Heart left ventricle (tissue), 13 donors: ENCODE results near the gene GLDC.

ENCODE experiments used
- POLR2A ChIP-seq, 2 donors: fragments of 450-650 bp; IDR thresholded peaks; one replicate each; pipeline ENCODE4 v1.6.1; 2017; ENCODE audit warnings: antibody characterized with exemption in 2 of 2, mild to moderate bottlenecking in 2 of 2, moderate library complexity in 2 of 2
- TF ChIP-seq, protein P1 (sequence below), 12 donors: fragments of 200-600 bp; sonication (generic) in 4 of 12; IDR thresholded peaks; one replicate each; pipeline versions ENCODE4 v1.5.0 to v1.8.0; 2018 to 2022; ENCODE audit warnings: antibody characterized with exemption in 12 of 12, mild to moderate bottlenecking in 5 of 12
- donor health status: ischemic (EF 13 %, LVEDD 7.1; RV severe dilation, severe dysfunction).
- donor health status: DM: no; HTN: yes; CAD: no.
- donor health status: DM: no; HTN: no; CAD: no.
- donor health status: ischemic (EF 25% LVEDD 6.9; RV normal size, moderate dysfunction).
- donor health status: ischemic (EF 25% LVEDD 5.7; RV mildly dilated, moderate dysfunction).
- donor health status: ischemic (EF 35%, LVEDD 5.7; RV mildly dilated, moderate dysfunction).
- donor health status: nonischemic (EF 11% LVEDD 7.7; RV severe dilation, severe dysfunction).
- donor health status: DM: yes; HTN: yes; CAD: no.
- donor health status: PGD.
- donor health status: ischemic (EF 29% LVEDD 5.4; RV normal size, mild dysfunction).
- donor health status: nonischemic (EF 23%, LVEDD 6.1; RV moderate dilation, normal function).

DNA sequence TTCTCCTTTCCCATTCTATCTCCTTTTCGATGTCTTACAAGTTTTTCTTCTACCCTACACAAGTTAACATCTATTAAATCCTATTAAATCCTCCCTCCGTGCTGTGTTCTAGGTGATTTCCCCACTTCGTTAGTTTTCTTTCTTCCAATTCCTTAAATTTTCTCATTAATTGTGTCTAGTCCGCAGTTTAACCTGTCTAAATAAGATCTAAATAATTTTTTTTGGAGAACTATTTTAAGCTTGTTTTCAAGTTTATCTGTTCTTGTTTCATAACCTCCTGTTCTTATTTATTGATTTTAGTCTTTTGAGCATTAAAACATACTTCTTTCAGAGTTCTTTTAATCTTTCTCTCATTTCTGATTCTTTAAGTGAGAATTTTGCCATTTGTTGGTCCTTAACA, 123.3 kb downstream of the GLDC start:
- TF ChIP-seq, protein P1, sequence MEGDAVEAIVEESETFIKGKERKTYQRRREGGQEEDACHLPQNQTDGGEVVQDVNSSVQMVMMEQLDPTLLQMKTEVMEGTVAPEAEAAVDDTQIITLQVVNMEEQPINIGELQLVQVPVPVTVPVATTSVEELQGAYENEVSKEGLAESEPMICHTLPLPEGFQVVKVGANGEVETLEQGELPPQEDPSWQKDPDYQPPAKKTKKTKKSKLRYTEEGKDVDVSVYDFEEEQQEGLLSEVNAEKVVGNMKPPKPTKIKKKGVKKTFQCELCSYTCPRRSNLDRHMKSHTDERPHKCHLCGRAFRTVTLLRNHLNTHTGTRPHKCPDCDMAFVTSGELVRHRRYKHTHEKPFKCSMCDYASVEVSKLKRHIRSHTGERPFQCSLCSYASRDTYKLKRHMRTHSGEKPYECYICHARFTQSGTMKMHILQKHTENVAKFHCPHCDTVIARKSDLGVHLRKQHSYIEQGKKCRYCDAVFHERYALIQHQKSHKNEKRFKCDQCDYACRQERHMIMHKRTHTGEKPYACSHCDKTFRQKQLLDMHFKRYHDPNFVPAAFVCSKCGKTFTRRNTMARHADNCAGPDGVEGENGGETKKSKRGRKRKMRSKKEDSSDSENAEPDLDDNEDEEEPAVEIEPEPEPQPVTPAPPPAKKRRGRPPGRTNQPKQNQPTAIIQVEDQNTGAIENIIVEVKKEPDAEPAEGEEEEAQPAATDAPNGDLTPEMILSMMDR (IDR thresholded peaks at IDR 0.05): no peak
- no peak for TF ChIP-seq POLR2A (IDR thresholded peaks at IDR 0.05)
